ENCODE measurements around the gene FLNA.
A peak's percentile ranks its signal among the peaks of the same experiment; 100 is the strongest.

Gene FLNA

DNA sequence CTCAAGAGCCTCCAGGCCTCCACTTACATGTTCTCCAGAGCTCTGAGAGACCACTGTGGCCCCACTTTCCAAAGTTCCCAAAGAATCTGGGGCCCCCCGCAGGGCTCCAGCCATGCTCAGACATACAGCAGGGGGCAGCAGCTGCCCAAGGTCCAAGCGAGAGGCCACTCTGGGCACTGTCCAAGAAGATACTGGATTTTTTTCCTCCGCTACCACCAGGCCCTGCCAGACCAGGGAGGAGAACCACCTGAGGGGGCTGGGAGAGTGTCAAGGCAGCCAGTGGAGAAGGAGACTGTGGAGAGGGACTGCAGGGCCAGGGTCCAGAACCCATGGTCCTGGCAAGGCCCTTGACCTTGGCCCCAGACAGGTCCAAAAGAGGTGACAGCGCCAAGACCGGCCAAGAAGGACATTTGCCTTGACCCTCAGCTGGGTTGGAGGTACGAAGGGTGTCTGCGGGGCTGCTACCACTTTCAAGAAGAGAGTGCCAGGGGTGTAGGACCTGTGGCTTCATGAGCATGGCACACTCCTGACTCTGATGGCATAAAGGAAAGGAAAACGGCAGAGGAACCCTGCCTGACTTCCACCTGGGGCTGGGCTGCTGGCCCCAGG is 10.0 kb upstream of the FLNA start:
- Histone ChIP-seq H3K4me1 (ENCODE audit: control insufficient read depth, insufficient read depth, low read length) (peaks cover 4% of the 10 kb centered on the region; the same call in 1 of the 2 replicates), H3K36me3 (ENCODE audit: control insufficient read depth, insufficient read depth, low read length) (peaks cover 5% of the 10 kb centered on the region; the same call in 1 of the 2 replicates), H3K27me3 (ENCODE audit: control insufficient read depth, insufficient read depth, low read length) (no peaks in the 10 kb centered on the region), H3K27ac (ENCODE audit: low read length) (no peak overlapping the region), H3K4me3 (ENCODE audit: low read length) (no peak overlapping the region), H3K9me3 (ENCODE audit: control insufficient read depth, insufficient read depth, low read length) (no peaks in the 10 kb centered on the region)
- WGBS (ENCODE audit: insufficient coverage, insufficient read length) = no CpG with 5 or more reads among the region's 8 CpGs
- DNase-seq (ENCODE audit: low read depth, low spot score) = no peak

- H3K27me3 ChIP-seq (ENCODE audit: control insufficient read depth, insufficient read depth, low read length) = no peaks in the 10 kb centered on the region
- WGBS (ENCODE audit: insufficient coverage, insufficient read length) = no CpG with 5 or more reads among the region's 14 CpGs
- H3K4me1 ChIP-seq (ENCODE audit: control insufficient read depth, insufficient read depth, low read length) = peaks cover 4% of the 10 kb centered on the region; the same call in 1 of the 2 replicates
- DNase-seq (ENCODE audit: low read depth, low spot score) = no peak
- no peaks in the 10 kb centered on the region for H3K9me3 ChIP-seq (ENCODE audit: control insufficient read depth, insufficient read depth, low read length)
- H3K4me3 ChIP-seq (ENCODE audit: low read length) = no peak overlapping the region
- peaks cover 5% of the 10 kb centered on the region; the same call in 1 of the 2 replicates for H3K36me3 ChIP-seq (ENCODE audit: control insufficient read depth, insufficient read depth, low read length)
- no peak overlapping the region for H3K27ac ChIP-seq (ENCODE audit: low read length)
These were observed 9.2 kb upstream of the FLNA start for GRCh38 chrX:154383359-154384283.

- no CpG with 5 or more reads among the region's 11 CpGs for WGBS (ENCODE audit: insufficient coverage, insufficient read length)
- Histone ChIP-seq H3K36me3 (ENCODE audit: control insufficient read depth, insufficient read depth, low read length) (peaks cover 5% of the 10 kb centered on the region; the same call in 1 of the 2 replicates), H3K4me1 (ENCODE audit: control insufficient read depth, insufficient read depth, low read length) (peaks cover 5% of the 10 kb centered on the region; the same call in 1 of the 2 replicates), H3K9me3 (ENCODE audit: control insufficient read depth, insufficient read depth, low read length) (no peaks in the 10 kb centered on the region), H3K27me3 (ENCODE audit: control insufficient read depth, insufficient read depth, low read length) (no peaks in the 10 kb centered on the region), H3K4me3 (ENCODE audit: low read length) (no peak overlapping the region), H3K27ac (ENCODE audit: low read length) (no peak overlapping the region)
- DNase-seq (ENCODE audit: low read depth, low spot score) = no peak
These were observed 8.1 kb upstream of the FLNA start for GRCh38 chrX:154382483-154383069.

GRCh38 chrX:154381271-154381670 is 6.8 kb upstream of the FLNA start:
- H3K4me1 ChIP-seq (ENCODE audit: control insufficient read depth, insufficient read depth, low read length) = peaks cover 7% of the 10 kb centered on the region; the same call in 1 of the 2 replicates
- DNase-seq (ENCODE audit: low read depth, low spot score) = no peak
- H3K4me3 ChIP-seq (ENCODE audit: low read length) = no peak overlapping the region
- no peaks in the 10 kb centered on the region for H3K27me3 ChIP-seq (ENCODE audit: control insufficient read depth, insufficient read depth, low read length)
- H3K27ac ChIP-seq (ENCODE audit: low read length) = no peak overlapping the region
- H3K9me3 ChIP-seq (ENCODE audit: control insufficient read depth, insufficient read depth, low read length) = no peaks in the 10 kb centered on the region
- peaks cover 5% of the 10 kb centered on the region; the same call in 1 of the 2 replicates for H3K36me3 ChIP-seq (ENCODE audit: control insufficient read depth, insufficient read depth, low read length)
- WGBS (ENCODE audit: insufficient coverage, insufficient read length) = no CpG with 5 or more reads among the region's 6 CpGs

DNA sequence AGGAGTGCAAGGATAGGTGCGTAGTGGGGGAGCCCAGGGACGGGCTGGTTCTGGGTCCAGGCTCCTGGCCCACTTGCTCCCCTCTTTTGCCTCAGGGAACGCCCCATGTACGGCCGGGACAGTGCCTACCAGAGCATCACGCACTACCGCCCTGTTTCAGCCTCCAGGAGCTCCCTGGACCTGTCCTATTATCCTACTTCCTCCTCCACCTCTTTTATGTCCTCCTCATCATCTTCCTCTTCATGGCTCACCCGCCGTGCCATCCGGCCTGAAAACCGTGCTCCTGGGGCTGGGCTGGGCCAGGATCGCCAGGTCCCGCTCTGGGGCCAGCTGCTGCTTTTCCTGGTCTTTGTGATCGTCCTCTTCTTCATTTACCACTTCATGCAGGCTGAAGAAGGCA is 6.4 kb upstream of the FLNA start:
- H3K4me1 ChIP-seq (ENCODE audit: control insufficient read depth, insufficient read depth, low read length) = peaks cover 7% of the 10 kb centered on the region; the same call in 1 of the 2 replicates
- no CpG with 5 or more reads among the region's 14 CpGs for WGBS (ENCODE audit: insufficient coverage, insufficient read length)
- H3K4me3 ChIP-seq (ENCODE audit: low read length) = no peak overlapping the region; the same call in 1 of the 2 replicates
- peaks cover 5% of the 10 kb centered on the region; the same call in 1 of the 2 replicates for H3K36me3 ChIP-seq (ENCODE audit: control insufficient read depth, insufficient read depth, low read length)
- H3K27me3 ChIP-seq (ENCODE audit: control insufficient read depth, insufficient read depth, low read length) = no peaks in the 10 kb centered on the region
- no peak for DNase-seq (ENCODE audit: low read depth, low spot score)
- H3K27ac ChIP-seq (ENCODE audit: low read length) = no peak overlapping the region
- H3K9me3 ChIP-seq (ENCODE audit: control insufficient read depth, insufficient read depth, low read length) = no peaks in the 10 kb centered on the region

- H3K27ac ChIP-seq (ENCODE audit: low read length) = no peak overlapping the region
- WGBS (ENCODE audit: insufficient coverage, insufficient read length) = no CpG with 5 or more reads among the region's 13 CpGs
These were observed 5.7 kb upstream of the FLNA start for GRCh38 chrX:154380153-154380552.

GRCh38 chrX:154379569-154379951 is 5.1 kb upstream of the FLNA start:
- Histone ChIP-seq H3K9me3 (ENCODE audit: control insufficient read depth, insufficient read depth, low read length) (no peaks in the 10 kb centered on the region), H3K4me1 (ENCODE audit: control insufficient read depth, insufficient read depth, low read length) (peaks cover 8% of the 10 kb centered on the region), H3K27ac (ENCODE audit: low read length) (no peak overlapping the region), H3K27me3 (ENCODE audit: control insufficient read depth, insufficient read depth, low read length) (no peaks in the 10 kb centered on the region), H3K4me3 (ENCODE audit: low read length) (peak overlapping the region; percentile 89), H3K36me3 (ENCODE audit: control insufficient read depth, insufficient read depth, low read length) (peaks cover 5% of the 10 kb centered on the region; the same call in 1 of the 2 replicates)
- no peak for DNase-seq (ENCODE audit: low read depth, low spot score)
- WGBS (ENCODE audit: insufficient coverage, insufficient read length) = no CpG with 5 or more reads among the region's 38 CpGs

More at GRCh38 chrX:154380153-154380552, 5.7 kb upstream of the FLNA start:
- no peak for DNase-seq (ENCODE audit: low read depth, low spot score)
- Histone ChIP-seq H3K4me1 (ENCODE audit: control insufficient read depth, insufficient read depth, low read length) (peaks cover 7% of the 10 kb centered on the region; the same call in 1 of the 2 replicates), H3K36me3 (ENCODE audit: control insufficient read depth, insufficient read depth, low read length) (peaks cover 5% of the 10 kb centered on the region; the same call in 1 of the 2 replicates), H3K9me3 (ENCODE audit: control insufficient read depth, insufficient read depth, low read length) (no peaks in the 10 kb centered on the region), H3K4me3 (ENCODE audit: low read length) (peak overlapping the region; percentile 89; the same call in 1 of the 2 replicates), H3K27me3 (ENCODE audit: control insufficient read depth, insufficient read depth, low read length) (no peaks in the 10 kb centered on the region)

DNA sequence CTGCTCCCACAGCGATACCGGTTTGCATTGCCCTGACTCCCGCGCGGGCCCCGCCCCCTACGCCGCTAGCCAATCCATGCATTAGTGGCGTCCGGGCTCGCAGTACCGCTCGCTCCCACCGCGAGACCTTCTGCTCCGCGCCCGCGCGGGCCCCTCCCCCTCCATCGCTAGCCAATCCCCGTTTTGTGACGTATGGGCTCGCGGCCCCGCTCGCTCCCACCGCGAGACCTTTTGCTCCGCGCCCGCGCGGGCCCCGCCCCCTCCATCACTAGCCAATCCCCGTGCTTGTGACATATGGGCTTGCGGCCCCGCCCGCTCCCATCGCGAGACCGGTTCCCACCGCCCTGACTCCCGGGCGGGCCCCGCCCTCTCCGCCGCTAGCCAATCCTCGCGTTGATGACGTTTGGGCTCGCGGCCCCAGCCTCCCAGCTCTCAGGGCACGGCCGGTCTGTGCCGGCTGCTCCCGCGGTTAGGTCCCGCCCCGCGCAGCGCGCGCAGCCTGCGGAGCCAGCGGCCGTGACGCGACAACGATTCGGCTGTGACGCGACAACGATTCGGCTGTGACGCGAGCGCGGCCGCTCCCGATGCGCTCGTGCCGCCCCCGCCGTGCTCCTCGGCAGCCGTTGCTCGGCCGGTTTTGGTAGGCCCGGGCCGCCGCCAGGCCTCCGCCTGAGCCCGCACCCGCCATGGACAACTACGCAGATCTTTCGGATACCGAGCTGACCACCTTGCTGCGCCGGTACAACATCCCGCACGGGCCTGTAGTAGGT is 4.5 kb upstream of the FLNA start, which contains the start of gene EMD:
TSS of gene EMD (plus strand) at position 497 of the 770 bp plus-strand sequence. CDS start at position 687, 190 bp downstream.
- Histone ChIP-seq H3K4me1 (ENCODE audit: control insufficient read depth, insufficient read depth, low read length) (peaks cover 8% of the 10 kb centered on the region), H3K27me3 (ENCODE audit: control insufficient read depth, insufficient read depth, low read length) (no peaks in the 10 kb centered on the region), H3K4me3 (ENCODE audit: low read length) (peak within 1 kb of the TSS; percentile 89), H3K9me3 (ENCODE audit: control insufficient read depth, insufficient read depth, low read length) (no peaks in the 10 kb centered on the region), H3K27ac (ENCODE audit: low read length) (no peak within 1 kb of the TSS), H3K36me3 (ENCODE audit: control insufficient read depth, insufficient read depth, low read length) (peaks cover 5% of the 10 kb centered on the region; the same call in 1 of the 2 replicates)
- DNase-seq (ENCODE audit: low read depth, low spot score) = peak; percentile 74
- WGBS (ENCODE audit: insufficient coverage, insufficient read length) = no CpG with 5 or more reads among the region's 103 CpGs

- H3K4me1 ChIP-seq (ENCODE audit: control insufficient read depth, insufficient read depth, low read length) = peaks cover 11% of the 10 kb centered on the region
- no peak overlapping the region for H3K27ac ChIP-seq (ENCODE audit: low read length)
- peaks cover 5% of the 10 kb centered on the region; the same call in 1 of the 2 replicates for H3K36me3 ChIP-seq (ENCODE audit: control insufficient read depth, insufficient read depth, low read length)
- peak; percentile 73 for DNase-seq (ENCODE audit: low read depth, low spot score)
- no peaks in the 10 kb centered on the region for H3K9me3 ChIP-seq (ENCODE audit: control insufficient read depth, insufficient read depth, low read length)
- peak overlapping the region; percentile 45; the same call in 1 of the 2 replicates for H3K4me3 ChIP-seq (ENCODE audit: low read length)
- no peaks in the 10 kb centered on the region for H3K27me3 ChIP-seq (ENCODE audit: control insufficient read depth, insufficient read depth, low read length)
- no CpG with 5 or more reads among the region's 79 CpGs for WGBS (ENCODE audit: insufficient coverage, insufficient read length)
These were observed 3.8 kb upstream of the FLNA start for GRCh38 chrX:154378059-154378798.
